ENCODE results near the gene SPOP. TPM values are rescaled to one million over a fixed set of nuclear protein-coding genes. Genes with fewer than 3 reads are reported as not detected.

Gene SPOP
- total RNA-seq, 1 donor from 2014 or later, result 48.6 TPM

DNA sequence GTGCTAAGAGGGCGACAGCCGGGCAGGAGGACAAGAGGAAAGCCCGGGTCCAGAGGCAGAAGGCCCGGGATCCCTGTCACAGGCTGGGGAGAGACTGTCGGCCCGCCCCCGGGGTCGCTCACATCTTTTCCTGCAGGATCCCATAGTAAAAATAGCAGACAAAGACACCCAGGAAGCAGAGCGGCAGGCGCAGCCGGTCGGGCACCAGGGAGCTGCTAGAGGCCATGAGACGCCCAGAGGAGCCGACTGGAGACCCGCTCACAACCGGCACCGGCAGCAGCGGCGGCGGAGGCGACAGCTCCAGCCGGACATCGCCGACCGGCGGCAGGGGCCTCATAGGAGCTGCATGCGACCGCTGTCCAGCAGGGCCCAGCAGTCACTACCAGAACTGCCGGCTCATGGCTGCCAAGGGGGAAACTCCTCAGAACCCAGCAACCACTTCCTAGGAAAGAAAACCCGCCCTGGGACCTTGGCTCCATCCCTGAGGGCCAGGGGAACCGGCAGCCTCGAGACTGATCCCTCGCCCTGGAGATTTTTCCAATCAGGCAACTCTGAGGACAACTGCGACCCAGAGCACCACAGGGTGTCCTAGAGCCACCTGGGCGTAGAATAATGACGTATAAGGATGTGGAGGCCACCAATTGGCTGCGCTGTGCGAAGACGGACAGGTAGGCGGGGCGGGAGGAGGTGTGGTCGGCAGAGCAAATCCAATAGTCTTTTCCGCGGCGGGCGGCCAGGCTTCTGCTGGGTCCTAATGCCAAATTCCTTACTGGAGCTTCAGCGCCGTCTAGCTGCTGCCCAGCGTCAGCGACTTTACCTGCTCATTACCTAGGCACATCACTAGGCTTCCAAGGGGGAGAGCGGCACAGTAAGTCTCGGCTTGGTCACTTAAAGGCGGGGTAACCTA is 30.0 kb upstream of the SPOP start, which contains the start of gene SLC35B1:
Gene SLC35B1, minus strand, starts transcription at position 357 of the 907 bp plus-strand sequence. Its CDS starts 131 bp downstream, at position 226.
- peak within 1 kb of the TSS; percentile 87 for H2AFZ ChIP-seq (ENCODE audit: low read depth, low read length)
- H3K4me1 Mint-ChIP-seq (ENCODE audit: low read depth, unreplicated experiment), result peaks cover 8% of the 10 kb centered on the region
- TF ChIP-seq, protein P1, sequence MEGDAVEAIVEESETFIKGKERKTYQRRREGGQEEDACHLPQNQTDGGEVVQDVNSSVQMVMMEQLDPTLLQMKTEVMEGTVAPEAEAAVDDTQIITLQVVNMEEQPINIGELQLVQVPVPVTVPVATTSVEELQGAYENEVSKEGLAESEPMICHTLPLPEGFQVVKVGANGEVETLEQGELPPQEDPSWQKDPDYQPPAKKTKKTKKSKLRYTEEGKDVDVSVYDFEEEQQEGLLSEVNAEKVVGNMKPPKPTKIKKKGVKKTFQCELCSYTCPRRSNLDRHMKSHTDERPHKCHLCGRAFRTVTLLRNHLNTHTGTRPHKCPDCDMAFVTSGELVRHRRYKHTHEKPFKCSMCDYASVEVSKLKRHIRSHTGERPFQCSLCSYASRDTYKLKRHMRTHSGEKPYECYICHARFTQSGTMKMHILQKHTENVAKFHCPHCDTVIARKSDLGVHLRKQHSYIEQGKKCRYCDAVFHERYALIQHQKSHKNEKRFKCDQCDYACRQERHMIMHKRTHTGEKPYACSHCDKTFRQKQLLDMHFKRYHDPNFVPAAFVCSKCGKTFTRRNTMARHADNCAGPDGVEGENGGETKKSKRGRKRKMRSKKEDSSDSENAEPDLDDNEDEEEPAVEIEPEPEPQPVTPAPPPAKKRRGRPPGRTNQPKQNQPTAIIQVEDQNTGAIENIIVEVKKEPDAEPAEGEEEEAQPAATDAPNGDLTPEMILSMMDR (IDR thresholded peaks at IDR 0.05; ENCODE audit: insufficient read depth, low read depth, low read length), result peak; percentile 83
- TF ChIP-seq EZH2 (IDR thresholded peaks at IDR 0.05; ENCODE audit: insufficient read depth, low read length), result no peak

DNA sequence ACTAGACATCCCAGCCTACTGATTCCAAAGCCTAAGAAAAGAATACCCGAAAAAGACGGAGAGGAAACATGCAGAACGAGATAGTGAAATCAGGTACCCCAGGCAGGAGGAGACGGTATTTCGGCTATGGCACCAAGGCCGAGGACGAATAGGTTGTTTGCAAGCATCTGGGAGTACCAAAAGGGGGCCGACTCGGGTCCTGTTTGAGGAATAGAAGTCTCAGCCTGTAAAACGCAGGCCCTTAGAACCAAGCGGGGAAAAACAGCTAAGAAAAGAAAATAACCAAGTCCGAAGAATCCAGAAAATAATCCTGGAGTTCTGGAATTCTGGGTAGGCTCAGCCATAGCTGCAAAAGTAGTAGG is 29.3 kb upstream of the SPOP start:
- Histone ChIP-seq H3K27me3 (ENCODE audit: insufficient read depth, low read length) (no peaks in the 10 kb centered on the region), H3K9ac (ENCODE audit: low read length) (peak overlapping the region; percentile 96), H3K4me1 (ENCODE audit: insufficient read depth, low read length) (peaks cover 14% of the 10 kb centered on the region), H3K79me2 (ENCODE audit: insufficient read depth, low read length) (peaks cover 24% of the 10 kb centered on the region), H3K27ac (ENCODE audit: low read depth, low read length) (peak overlapping the region; percentile 97), H3K9me3 (ENCODE audit: insufficient read depth, low read depth, low read length) (no peaks in the 10 kb centered on the region), H3K36me3 (ENCODE audit: insufficient read depth, low read length) (peaks cover 31% of the 10 kb centered on the region), H4K20me1 (ENCODE audit: insufficient read depth, low read length) (peaks cover 6% of the 10 kb centered on the region), H3K4me3 (ENCODE audit: insufficient read depth, low read depth, low read length) (peak overlapping the region; percentile 91), H2AFZ (ENCODE audit: low read depth, low read length) (peak overlapping the region; percentile 87), H3K4me2 (ENCODE audit: low read length) (peak overlapping the region; percentile 97)
- H3K27ac Mint-ChIP-seq (ENCODE audit: unreplicated experiment), result peak overlapping the region; percentile 97
- no peaks in the 10 kb centered on the region for H3K27me3 Mint-ChIP-seq (ENCODE audit: low read depth, unreplicated experiment)
- TF ChIP-seq, protein P1 (IDR thresholded peaks at IDR 0.05; ENCODE audit: insufficient read depth, low read depth, low read length), result no peak
- TF ChIP-seq EZH2 (IDR thresholded peaks at IDR 0.05; ENCODE audit: insufficient read depth, low read length), result no peak
- peaks cover 8% of the 10 kb centered on the region for H3K36me3 Mint-ChIP-seq (ENCODE audit: low read depth, unreplicated experiment)
- H3K4me1 Mint-ChIP-seq (ENCODE audit: low read depth, unreplicated experiment), result peaks cover 8% of the 10 kb centered on the region
- no peak for FAIRE-seq
- H3K4me3 Mint-ChIP-seq (ENCODE audit: unreplicated experiment), result peak overlapping the region; percentile 97
- no peaks in the 10 kb centered on the region for H3K9me3 Mint-ChIP-seq (ENCODE audit: unreplicated experiment)
- DNase-seq (ENCODE audit: low read depth), result no peak

More for the DNA sequence above, 30.0 kb upstream of the SPOP start, which contains the start of gene SLC35B1:
- Histone ChIP-seq H3K79me2 (ENCODE audit: insufficient read depth, low read length) (peaks cover 24% of the 10 kb centered on the region), H3K4me2 (ENCODE audit: low read length) (peak within 1 kb of the TSS; percentile 97), H3K9ac (ENCODE audit: low read length) (peak within 1 kb of the TSS; percentile 96), H4K20me1 (ENCODE audit: insufficient read depth, low read length) (peaks cover 6% of the 10 kb centered on the region), H3K36me3 (ENCODE audit: insufficient read depth, low read length) (peaks cover 27% of the 10 kb centered on the region), H3K4me3 (ENCODE audit: insufficient read depth, low read depth, low read length) (peak within 1 kb of the TSS; percentile 91), H3K27me3 (ENCODE audit: insufficient read depth, low read length) (no peaks in the 10 kb centered on the region), H3K4me1 (ENCODE audit: insufficient read depth, low read length) (peaks cover 14% of the 10 kb centered on the region), H3K27ac (ENCODE audit: low read depth, low read length) (peak within 1 kb of the TSS; percentile 97), H3K9me3 (ENCODE audit: insufficient read depth, low read depth, low read length) (no peaks in the 10 kb centered on the region)
- Mint-ChIP-seq H3K9me3 (ENCODE audit: unreplicated experiment) (no peaks in the 10 kb centered on the region), H3K27me3 (ENCODE audit: low read depth, unreplicated experiment) (no peaks in the 10 kb centered on the region), H3K36me3 (ENCODE audit: low read depth, unreplicated experiment) (peaks cover 11% of the 10 kb centered on the region), H3K4me3 (ENCODE audit: unreplicated experiment) (peak within 1 kb of the TSS; percentile 97), H3K27ac (ENCODE audit: unreplicated experiment) (peak within 1 kb of the TSS; percentile 97)
- DNase-seq (ENCODE audit: low read depth), result peak; percentile 98
- FAIRE-seq, result no peak
